ENCODE measurements around the gene MEIS2. TPM values are rescaled to one million over a fixed set of nuclear protein-coding genes. Genes with fewer than 3 reads are reported as not detected.

MEIS2 gene
- total RNA-seq, 2 experiments from 2014 or later, result not detected

GRCh38 chr15:37056177-37057121 lies 43.9 kb downstream of the MEIS2 start:
- Mint-ChIP-seq H3K4me1 (ENCODE audit: low read depth) (no peaks in the 10 kb centered on the region), H3K9me3 (peaks cover 4% of the 10 kb centered on the region), H3K27me3 (no peaks in the 10 kb centered on the region), H3K4me3 (no peak overlapping the region), H3K36me3 (ENCODE audit: low read depth) (no peaks in the 10 kb centered on the region), H3K27ac (no peak overlapping the region)
- DNase-seq, result no peak
- ChIA-PET POLR2A (no interaction called here), CTCF (no interaction called here)
- H3K27me3 ChIP-seq (ENCODE audit: control insufficient read depth in 1 of 2, insufficient read depth in 2 of 2, low read length in 2 of 2), result no peaks in the 10 kb centered on the region
- H3K4me1 ChIP-seq (ENCODE audit: insufficient read depth, low read length), result no peaks in the 10 kb centered on the region
- intact Hi-C loops (cut with DNase I, micrococcal nuclease), result no loop called here
- H3K36me3 ChIP-seq (ENCODE audit: insufficient read depth, low read length), result no peaks in the 10 kb centered on the region
- no peak overlapping the region for H3K27ac ChIP-seq (ENCODE audit: low read depth in 1 of 2, low read length in 2 of 2)
- no peak for TF ChIP-seq CTCF (IDR thresholded peaks at IDR 0.05)
- no peak overlapping the region for H3K4me3 ChIP-seq (ENCODE audit: low read length)
- H3K9me3 ChIP-seq (ENCODE audit: control insufficient read depth in 1 of 2, insufficient read depth in 1 of 2, low read length in 2 of 2), result peaks cover 0 to 6% of the 10 kb centered on the region in 2 experiments
- ATAC-seq (ENCODE audit: poor library complexity), result no peak

DNA sequence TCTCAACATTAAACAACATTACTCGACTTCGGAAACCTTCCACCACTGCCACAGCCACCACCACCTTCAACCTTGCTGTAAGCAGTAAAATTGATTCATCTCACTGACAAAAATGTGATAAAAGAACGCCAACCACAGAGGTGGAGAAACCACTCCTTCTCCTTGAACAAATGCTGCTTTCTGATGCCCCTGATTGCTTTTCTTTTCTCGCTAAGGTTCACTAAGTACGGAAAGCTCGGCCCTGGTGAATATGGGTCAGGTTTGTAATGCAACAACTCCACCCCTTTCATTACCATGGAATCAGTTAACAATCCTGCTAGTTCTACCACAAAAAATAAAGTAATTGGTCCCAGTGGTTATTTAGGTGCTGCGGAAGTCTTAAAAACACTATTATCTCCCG lies 44.9 kb downstream of the MEIS2 start:
- Histone ChIP-seq H3K4me3 (ENCODE audit: low read length) (no peak overlapping the region), H3K36me3 (ENCODE audit: insufficient read depth, low read length) (no peaks in the 10 kb centered on the region), H3K4me1 (ENCODE audit: insufficient read depth, low read length) (no peaks in the 10 kb centered on the region), H3K27me3 (ENCODE audit: control insufficient read depth in 1 of 2, insufficient read depth in 2 of 2, low read length in 2 of 2) (no peaks in the 10 kb centered on the region), H3K9me3 (ENCODE audit: control insufficient read depth in 1 of 2, insufficient read depth in 1 of 2, low read length in 2 of 2) (peaks cover 0 to 6% of the 10 kb centered on the region in 2 experiments), H3K27ac (ENCODE audit: low read depth in 1 of 2, low read length in 2 of 2) (no peak overlapping the region)
- ChIA-PET CTCF (no interaction called here), POLR2A (no interaction called here)
- H3K4me3 Mint-ChIP-seq, result no peak overlapping the region
- intact Hi-C loops (cut with DNase I, micrococcal nuclease), result no loop called here
- no peak for TF ChIP-seq CTCF (IDR thresholded peaks at IDR 0.05)
- H3K27me3 Mint-ChIP-seq, result no peaks in the 10 kb centered on the region
- no peak overlapping the region for H3K27ac Mint-ChIP-seq
- no peak for ATAC-seq (ENCODE audit: poor library complexity)
- no peak for DNase-seq
- H3K9me3 Mint-ChIP-seq, result peaks cover 4% of the 10 kb centered on the region
- no peaks in the 10 kb centered on the region for H3K36me3 Mint-ChIP-seq (ENCODE audit: low read depth)
- H3K4me1 Mint-ChIP-seq (ENCODE audit: low read depth), result no peaks in the 10 kb centered on the region

- H3K27me3 ChIP-seq (ENCODE audit: control insufficient read depth in 1 of 2, insufficient read depth in 2 of 2, low read length in 2 of 2), result no peaks in the 10 kb centered on the region
- Mint-ChIP-seq H3K4me1 (ENCODE audit: low read depth) (no peaks in the 10 kb centered on the region), H3K4me3 (no peak overlapping the region), H3K27me3 (no peaks in the 10 kb centered on the region), H3K27ac (no peak overlapping the region), H3K9me3 (peaks cover 4% of the 10 kb centered on the region), H3K36me3 (ENCODE audit: low read depth) (no peaks in the 10 kb centered on the region)
- no peaks in the 10 kb centered on the region for H3K4me1 ChIP-seq (ENCODE audit: insufficient read depth, low read length)
- no peak for TF ChIP-seq CTCF (IDR thresholded peaks at IDR 0.05)
- POLR2A ChIA-PET, result no interaction called here
- no peak for DNase-seq
- no peaks in the 10 kb centered on the region for H3K36me3 ChIP-seq (ENCODE audit: insufficient read depth, low read length)
- H3K4me3 ChIP-seq (ENCODE audit: low read length), result no peak overlapping the region
- no peak overlapping the region for H3K27ac ChIP-seq (ENCODE audit: low read depth in 1 of 2, low read length in 2 of 2)
- no peak for ATAC-seq (ENCODE audit: poor library complexity)
- CTCF ChIA-PET, result no interaction called here
- intact Hi-C loops (cut with DNase I, micrococcal nuclease), result no loop called here
- peaks cover 0 to 6% of the 10 kb centered on the region in 2 experiments for H3K9me3 ChIP-seq (ENCODE audit: control insufficient read depth in 1 of 2, insufficient read depth in 1 of 2, low read length in 2 of 2)
Observed at GRCh38 chr15:37054336-37054735, 46.0 kb downstream of the MEIS2 start.
